GM19328 (cell line): ENCODE data around the gene CDHR2.
"Not testable (repeated sequence)": the region's sequence is repeated elsewhere in the genome, so short reads cannot be mapped to it uniquely, and the experiment has no call there.

ENCODE experiments used
- ATAC-seq: cut with Tn5 transposase; IDR thresholded peaks from one replicate; pipeline ENCODE4 v1.9.1; 2021; ENCODE audit warnings: mild to moderate bottlenecking, moderate library complexity; ENCODE audit not compliant: unreplicated experiment

CDHR2 gene

DNA sequence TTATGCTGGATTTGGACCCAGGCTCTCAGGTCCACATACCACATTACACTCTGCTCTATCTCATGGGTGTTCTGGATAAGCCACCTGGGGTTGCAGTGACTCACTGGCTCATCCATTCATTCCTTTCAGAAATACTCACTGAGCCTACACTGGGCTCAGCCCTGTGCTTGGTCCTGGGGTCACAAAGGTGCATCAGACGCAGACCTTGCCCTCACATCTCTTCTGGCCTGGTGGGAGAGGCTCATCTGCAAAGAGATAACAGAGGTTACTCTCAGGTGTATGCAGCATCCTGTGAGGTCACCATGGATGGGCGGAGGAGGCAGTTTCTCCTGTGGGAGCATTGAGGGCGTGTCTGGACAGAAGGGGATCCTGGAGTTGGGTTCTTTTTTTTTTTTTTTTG is 12.1 kb downstream of the CDHR2 start:
- ATAC-seq, result no peak

GRCh38 chr5:176562189-176562588 is 13.0 kb downstream of the CDHR2 start:
- no peak for ATAC-seq

DNA sequence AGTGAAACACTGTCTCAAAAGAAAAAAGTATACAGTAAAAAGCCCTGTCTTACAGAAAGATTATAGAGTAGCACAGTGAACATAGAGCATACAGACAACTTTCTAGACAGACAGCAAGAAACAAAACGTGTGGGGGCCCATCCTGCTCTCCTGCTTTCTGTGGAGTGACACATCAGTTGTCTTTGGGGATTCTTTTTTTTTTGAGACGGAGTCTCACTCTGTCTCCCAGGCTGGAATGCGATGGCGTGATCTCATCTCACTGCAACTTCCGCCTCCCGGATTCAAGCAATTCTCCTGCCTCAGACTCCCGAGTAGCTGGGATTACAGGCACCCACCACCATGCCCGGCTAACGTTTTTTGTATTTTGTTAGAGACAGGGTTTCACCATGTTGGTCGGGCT is 14.9 kb downstream of the CDHR2 start:
- no peak for ATAC-seq

- ATAC-seq, result no peak
These were observed 16.7 kb downstream of the CDHR2 start for GRCh38 chr5:176565760-176566288.

GRCh38 chr5:176568657-176569056 is 19.5 kb downstream of the CDHR2 start:
- ATAC-seq, result no peak

- no peak for ATAC-seq
These were observed 20.9 kb downstream of the CDHR2 start for GRCh38 chr5:176570044-176570443.

DNA sequence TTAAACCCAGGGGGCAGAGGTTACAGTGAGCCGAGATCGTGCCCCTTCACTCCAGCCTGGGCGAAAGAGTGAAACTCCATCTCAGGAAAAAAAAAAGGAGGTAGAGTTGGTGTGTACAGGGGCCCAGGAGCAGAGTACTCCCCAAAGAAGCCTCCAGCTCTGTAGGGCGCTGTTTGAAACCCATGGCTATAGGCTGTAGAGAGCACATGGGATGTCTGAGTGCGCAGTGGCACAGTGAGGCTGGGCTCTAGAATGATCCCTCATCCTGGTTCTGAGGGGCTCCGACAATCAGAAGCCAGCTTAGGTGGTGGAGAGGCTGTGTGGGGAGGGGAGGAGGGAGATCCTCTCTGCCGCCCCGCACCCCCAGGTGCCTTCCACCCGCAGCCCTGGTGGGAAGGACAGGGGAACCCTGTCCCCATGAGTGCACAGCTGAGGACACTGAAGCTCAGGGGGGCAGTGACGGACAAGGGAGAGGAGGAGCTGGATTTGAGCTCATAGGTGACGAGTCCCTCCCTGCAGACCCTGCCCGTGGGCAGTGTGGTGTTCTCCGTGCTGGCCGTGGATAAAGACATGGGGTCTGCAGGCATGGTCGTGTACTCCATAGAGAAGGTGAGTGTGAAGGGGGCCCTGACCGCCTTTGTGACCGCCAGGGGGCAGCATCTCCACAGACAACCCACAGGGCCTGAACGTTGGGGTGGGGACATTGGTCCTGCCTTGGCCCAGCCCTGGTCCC is 24.6 kb downstream of the CDHR2 start:
- ATAC-seq, result no peak

- no peak for ATAC-seq
These were observed 25.1 kb downstream of the CDHR2 start for GRCh38 chr5:176574297-176574591.

DNA sequence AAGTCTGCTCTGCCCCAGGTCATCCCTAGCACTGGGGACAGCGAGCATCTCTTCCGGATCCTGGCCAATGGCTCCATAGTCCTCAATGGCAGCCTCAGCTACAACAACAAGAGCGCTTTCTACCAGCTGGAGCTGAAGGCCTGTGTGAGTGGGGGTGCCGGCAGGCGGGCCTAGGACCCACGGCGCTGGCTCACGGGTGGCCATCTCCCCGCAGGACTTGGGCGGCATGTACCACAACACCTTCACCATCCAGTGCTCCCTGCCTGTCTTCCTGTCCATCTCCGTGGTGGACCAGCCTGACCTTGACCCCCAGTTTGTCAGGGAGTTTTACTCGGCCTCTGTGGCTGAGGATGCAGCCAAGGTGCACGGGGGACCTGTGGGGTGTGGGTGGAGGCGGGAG is 25.9 kb downstream of the CDHR2 start:
- ATAC-seq, result no peak

DNA sequence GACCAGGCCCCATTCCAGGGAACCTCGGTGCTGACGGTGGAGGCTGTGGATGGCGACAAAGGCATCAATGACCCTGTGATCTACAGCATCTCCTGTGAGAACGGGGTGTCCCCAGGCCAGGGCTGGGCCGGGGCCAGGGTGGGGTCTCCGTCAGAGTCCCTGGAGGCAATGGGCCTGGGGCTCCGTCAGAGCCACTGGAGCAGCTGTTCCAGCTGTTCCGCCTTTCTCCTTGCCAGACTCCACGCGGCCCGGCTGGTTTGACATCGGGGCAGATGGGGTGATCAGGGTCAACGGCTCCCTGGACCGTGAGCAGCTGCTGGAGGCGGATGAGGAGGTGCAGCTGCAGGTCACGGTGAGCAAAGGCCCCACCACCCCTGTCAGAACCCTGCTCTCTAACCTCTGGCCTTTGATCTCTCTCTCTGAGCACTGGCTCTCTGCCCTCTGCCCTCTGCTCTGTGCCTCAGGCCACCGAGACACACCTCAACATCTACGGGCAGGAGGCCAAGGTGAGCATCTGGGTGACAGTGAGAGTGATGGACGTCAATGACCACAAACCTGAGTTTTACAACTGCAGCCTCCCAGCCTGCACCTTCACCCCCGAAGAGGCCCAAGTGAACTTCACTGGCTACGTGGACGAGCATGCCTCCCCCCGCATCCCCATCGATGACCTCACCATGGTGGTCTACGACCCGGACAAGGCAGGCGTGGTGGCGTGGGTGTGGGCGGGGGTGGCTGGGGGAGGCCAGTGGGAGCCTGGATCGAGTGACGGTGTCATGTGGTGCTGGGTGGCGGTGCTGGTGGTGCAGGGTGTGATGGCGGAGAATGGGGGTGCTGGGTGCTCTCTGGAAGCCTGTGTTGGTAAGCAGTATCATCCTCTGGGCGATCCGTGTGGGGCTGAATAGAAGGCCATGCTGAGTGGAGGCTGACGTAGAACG is 26.6 kb downstream of the CDHR2 start:
- no peak for ATAC-seq

DNA sequence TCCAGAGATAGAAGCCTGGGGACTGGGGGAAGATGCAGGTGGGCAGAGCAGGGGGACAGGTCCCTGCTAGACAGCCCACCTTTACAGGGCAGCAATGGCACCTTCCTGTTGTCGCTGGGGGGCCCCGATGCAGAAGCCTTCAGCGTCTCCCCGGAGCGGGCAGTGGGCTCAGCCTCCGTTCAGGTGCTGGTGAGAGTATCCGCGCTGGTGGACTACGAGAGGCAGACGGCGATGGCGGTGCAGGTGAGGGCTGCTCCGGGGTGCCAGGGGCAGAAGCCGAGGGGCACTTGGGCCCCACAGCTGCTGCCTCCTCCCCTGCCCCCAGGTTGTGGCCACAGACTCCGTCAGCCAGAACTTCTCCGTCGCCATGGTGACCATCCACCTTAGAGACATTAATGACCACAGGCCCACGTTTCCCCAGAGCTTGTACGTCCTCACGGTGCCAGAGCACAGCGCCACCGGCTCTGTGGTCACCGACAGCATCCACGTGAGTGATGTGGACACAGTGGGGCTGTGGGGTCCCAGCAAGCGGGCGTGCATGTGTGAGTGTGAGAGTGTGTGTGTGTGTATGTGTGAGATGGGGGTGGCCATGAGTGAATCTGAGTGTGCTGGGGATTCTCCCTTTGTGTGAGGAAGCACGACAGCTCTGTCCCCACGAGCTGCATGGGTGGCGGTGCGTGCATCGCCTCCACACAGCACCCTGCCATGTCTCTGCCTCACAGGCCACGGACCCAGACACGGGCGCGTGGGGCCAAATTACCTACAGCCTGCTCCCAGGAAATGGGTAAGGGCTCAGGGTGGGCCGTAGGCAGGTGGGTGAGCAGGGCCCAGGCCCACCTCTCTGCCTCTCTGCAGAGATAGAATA is 28.4 kb downstream of the CDHR2 start:
- no peak for ATAC-seq

GRCh38 chr5:176578391-176578808 is 29.3 kb downstream of the CDHR2 start:
- ATAC-seq, result no peak

DNA sequence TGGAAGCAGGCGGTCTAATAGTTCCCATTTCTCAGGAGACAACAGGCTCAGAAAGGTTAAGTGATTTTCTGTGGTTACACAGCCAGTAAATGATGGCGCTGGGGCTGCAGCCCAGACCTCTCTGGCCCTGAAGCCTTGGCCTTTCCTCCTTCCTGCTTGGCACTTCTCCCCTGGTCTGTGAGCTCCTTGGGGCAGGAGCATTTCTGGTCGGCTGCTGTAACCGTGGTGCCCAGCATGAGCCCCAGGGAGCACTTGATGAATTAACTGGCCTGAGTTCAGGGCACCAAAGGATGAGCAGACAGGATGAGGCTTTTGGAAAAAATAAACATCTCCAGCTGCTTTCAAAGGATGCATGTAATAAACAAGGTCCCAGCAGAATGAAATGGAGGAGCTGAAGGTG is 30.2 kb downstream of the CDHR2 start:
- no peak for ATAC-seq

- no peak for ATAC-seq
These were observed 32.2 kb downstream of the CDHR2 start for GRCh38 chr5:176581361-176581760.

- no peak for ATAC-seq
These were observed 33.9 kb downstream of the CDHR2 start for GRCh38 chr5:176583076-176583475.

DNA sequence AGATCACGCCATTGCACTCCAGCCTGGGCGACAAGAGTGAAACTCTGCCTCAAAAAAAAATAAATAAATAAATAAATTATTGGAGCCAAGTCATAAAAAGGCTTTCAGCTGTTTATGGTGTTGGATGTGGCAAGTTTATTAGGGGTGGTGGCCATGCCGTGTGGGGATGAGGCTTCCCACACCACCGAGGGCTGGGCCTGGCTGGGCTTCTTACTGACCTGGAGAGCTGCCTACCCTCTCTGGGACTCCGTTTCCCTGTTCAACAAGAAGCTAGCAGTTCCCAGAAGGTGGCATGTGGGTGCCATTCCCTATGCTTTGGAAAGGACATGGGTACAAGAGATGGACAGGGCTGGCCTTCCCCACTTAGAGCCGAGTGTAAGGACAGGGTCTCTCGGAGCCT is 38.3 kb downstream of the CDHR2 start:
- ATAC-seq, result no peak

DNA sequence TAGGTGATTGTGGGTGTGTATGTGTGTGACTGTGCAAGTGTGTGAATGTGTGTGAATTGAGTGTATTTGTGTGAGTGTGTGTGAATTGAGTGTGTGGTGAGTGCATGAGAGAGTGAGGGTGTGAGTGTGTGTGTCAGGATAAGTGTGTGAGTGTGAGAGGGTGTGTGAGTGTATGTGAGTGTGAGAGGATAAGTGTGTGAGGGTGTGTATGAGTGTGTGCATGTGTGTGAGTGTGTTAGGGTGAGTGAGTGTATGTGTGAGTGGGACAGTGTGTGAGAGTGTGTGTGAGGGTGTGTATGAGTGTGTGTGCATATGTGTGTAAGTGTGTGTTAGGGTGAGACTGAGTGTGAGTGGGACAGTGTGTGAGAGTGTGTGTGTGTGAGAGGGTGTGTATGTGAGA is 39.2 kb downstream of the CDHR2 start:
- no peak for ATAC-seq

- ATAC-seq, result no peak
These were observed 40.1 kb downstream of the CDHR2 start for GRCh38 chr5:176589039-176589769.

DNA sequence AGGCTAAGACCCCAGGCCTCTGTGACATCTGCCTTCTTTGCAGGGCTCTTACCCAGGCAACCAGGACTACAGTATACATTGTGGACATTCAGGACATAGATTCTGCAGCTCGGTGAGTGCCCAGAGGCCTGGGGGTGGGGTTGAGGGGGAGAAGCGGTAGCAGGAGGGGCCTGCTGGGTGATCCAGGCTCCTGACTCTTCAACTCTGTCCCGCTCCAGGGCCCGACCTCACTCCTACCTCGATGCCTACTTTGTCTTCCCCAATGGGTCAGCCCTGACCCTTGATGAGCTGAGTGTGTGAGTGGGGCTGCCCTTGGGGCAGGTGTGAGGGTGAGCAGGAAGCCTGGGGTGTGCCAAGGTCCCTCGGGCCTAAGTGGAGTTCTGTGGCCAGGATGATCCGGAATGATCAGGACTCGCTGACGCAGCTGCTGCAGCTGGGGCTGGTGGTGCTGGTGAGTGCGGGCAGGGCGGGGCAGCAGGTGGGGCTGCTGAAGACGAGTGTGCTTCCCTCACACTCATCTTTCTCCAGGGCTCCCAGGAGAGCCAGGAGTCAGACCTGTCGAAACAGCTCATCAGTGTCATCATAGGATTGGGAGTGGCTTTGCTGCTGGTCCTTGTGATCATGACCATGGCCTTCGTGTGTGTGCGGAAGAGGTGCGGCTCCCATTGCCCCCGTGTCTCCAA is 41.0 kb downstream of the CDHR2 start:
- ATAC-seq, result no peak

GRCh38 chr5:176591667-176592066 is 42.5 kb downstream of the CDHR2 start:
- not testable (repeated sequence) for ATAC-seq
